SIG-M5 (cell line): ENCODE data around the gene SLC11A2.
"Not testable (repeated sequence)": the region's sequence is repeated elsewhere in the genome, so short reads cannot be mapped to it uniquely, and the experiment has no call there.

ENCODE experiments used
- DNase-seq: peaks from one replicate; lab custom pipeline; 2025; lab: John Stamatoyannopoulos, UW

The SLC11A2 gene

GRCh38 chr12:51025338-51025835 lies 797 bp downstream of the SLC11A2 start:
- no peak for DNase-seq

GRCh38 chr12:51023625-51024382 lies 2.4 kb downstream of the SLC11A2 start:
- DNase-seq: no peak

- DNase-seq: no peak
These were observed 4.5 kb downstream of the SLC11A2 start for GRCh38 chr12:51021694-51022093.

- DNase-seq: no peak
These were observed 5.6 kb downstream of the SLC11A2 start for GRCh38 chr12:51020448-51021182.

GRCh38 chr12:51019927-51020326 lies 6.3 kb downstream of the SLC11A2 start:
- no peak for DNase-seq

- no peak for DNase-seq
These were observed 7.2 kb downstream of the SLC11A2 start for GRCh38 chr12:51018956-51019355.

- DNase-seq: no peak
These were observed 8.7 kb downstream of the SLC11A2 start for GRCh38 chr12:51017452-51017851.

- DNase-seq: not testable (repeated sequence)
These were observed 11.7 kb downstream of the SLC11A2 start for GRCh38 chr12:51014467-51014866.

GRCh38 chr12:51013441-51013840 lies 12.7 kb downstream of the SLC11A2 start:
- no peak for DNase-seq

- no peak for DNase-seq
These were observed 13.5 kb downstream of the SLC11A2 start for GRCh38 chr12:51012570-51013236.

- DNase-seq: no peak
These were observed 14.2 kb downstream of the SLC11A2 start for GRCh38 chr12:51011955-51012354.

GRCh38 chr12:51009056-51009440 lies 17.1 kb downstream of the SLC11A2 start:
- no peak for DNase-seq

- no peak for DNase-seq
These were observed 17.7 kb downstream of the SLC11A2 start for GRCh38 chr12:51008329-51009055.

- no peak for DNase-seq
These were observed 20.5 kb downstream of the SLC11A2 start for GRCh38 chr12:51005671-51006070.

- DNase-seq: no peak
These were observed 21.2 kb downstream of the SLC11A2 start for GRCh38 chr12:51005030-51005429.

GRCh38 chr12:51004504-51004903 lies 21.7 kb downstream of the SLC11A2 start:
- DNase-seq: no peak

GRCh38 chr12:51001799-51002198 lies 24.4 kb downstream of the SLC11A2 start:
- DNase-seq: no peak

- DNase-seq: no peak
These were observed 25.9 kb downstream of the SLC11A2 start for GRCh38 chr12:51000245-51000644.

- no peak for DNase-seq
These were observed 27.1 kb downstream of the SLC11A2 start for GRCh38 chr12:50999093-50999492.

- DNase-seq: no peak
These were observed 33.4 kb downstream of the SLC11A2 start for GRCh38 chr12:50992819-50993218.

GRCh38 chr12:50991291-50991690 lies 34.9 kb downstream of the SLC11A2 start:
- DNase-seq: no peak

GRCh38 chr12:50990791-50991190 lies 35.4 kb downstream of the SLC11A2 start:
- DNase-seq: no peak
